Skin epidermis (tissue), 12 donors: ENCODE data around the gene BEGAIN.

Experiments
- H3K27ac ChIP-seq, 21 experiments: fragments of 200-600 bp; sonication (generic) in 11 of 21; one replicate each; pipeline ENCODE4 v1.5.0; 2020; ENCODE audit warnings: mild to moderate bottlenecking in 3 of 21, inconsistent platforms in 2 of 21, moderate library complexity in 2 of 21
- H3K4me3 ChIP-seq, 7 experiments: fragments of 200-600 bp; sonication (generic) in 2 of 7; one replicate each; pipeline ENCODE4 v1.5.0; 2020; ENCODE audit warnings: inconsistent platforms in 2 of 7, mild to moderate bottlenecking in 2 of 7, moderate library complexity in 1 of 7

Gene BEGAIN

GRCh38 chr14:100586153-100586402 is 1.1 kb downstream of the BEGAIN start:
- peak overlapping the region in 5 of 7 experiments; percentile 36 to 53 (median 43) for H3K4me3 ChIP-seq
- H3K27ac ChIP-seq: no peak overlapping the region

- no peak overlapping the region for H3K27ac ChIP-seq
- no peak overlapping the region for H3K4me3 ChIP-seq
These were observed 1.6 kb downstream of the BEGAIN start for GRCh38 chr14:100585448-100586152.

DNA sequence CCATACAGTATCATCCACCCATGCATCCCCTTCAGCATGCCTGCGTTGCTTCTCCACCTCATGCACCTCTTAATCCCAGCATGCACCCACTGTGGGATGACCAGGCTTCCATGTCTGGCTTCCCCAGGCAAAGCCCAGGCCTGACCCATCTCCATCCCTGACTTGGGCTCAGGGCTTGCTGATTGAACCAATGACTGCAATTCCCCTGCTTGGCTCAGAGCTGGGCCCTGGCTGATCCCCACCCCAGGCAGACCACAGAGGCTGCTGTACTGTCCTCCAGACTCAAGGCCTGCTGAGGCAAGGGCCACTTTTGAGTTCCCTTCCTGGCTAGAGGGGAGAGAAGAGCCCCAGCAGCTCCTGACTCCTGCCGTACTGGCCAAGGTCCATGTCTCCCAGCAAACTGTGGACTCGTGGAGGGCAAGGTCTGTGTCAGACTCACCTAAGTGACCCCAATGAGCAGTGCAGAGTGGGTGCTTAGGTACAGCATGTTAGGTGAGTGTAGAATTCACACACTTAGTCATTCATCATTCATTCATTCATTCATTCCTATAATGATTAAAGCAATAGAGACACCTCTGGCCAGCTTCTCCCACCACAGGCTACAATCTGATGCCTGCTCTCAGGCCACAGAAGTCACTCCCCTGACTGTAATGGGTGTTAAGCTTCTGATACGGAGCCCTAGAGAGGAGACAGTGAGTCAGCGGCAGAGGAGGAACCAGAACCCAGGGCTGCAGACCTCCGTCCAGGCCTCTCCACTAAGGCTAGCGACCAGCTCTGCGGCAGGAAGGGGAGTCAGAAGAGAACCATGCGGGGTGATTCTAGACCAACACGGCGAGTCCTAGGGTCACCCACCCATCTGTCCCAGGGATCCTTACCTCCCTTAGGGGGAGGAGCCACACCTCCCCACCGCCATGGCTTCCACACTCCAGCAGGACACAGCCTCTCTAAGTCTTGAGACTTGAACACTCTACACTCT is 2.9 kb downstream of the BEGAIN start:
- no peak overlapping the region for H3K27ac ChIP-seq
- no peak overlapping the region for H3K4me3 ChIP-seq

DNA sequence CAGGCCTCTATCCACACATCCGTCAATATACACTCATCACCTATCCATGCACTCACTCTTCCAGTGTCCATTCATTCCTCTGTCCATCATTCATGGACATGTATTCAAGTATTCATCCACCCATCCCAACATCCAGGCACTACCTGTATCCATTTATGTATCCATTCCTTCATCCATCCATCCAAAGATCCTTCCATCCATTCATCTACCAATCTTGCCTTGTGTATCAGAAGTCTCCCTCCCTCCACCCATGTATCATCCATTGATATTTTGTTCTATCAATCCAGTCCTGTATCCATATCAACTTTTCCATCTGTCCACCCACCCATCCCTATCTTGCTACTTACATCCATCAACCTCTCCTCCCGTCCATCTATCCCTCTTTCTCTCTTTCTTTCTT is 4.0 kb downstream of the BEGAIN start:
- Histone ChIP-seq H3K4me3 (no peak overlapping the region), H3K27ac (no peak overlapping the region)

DNA sequence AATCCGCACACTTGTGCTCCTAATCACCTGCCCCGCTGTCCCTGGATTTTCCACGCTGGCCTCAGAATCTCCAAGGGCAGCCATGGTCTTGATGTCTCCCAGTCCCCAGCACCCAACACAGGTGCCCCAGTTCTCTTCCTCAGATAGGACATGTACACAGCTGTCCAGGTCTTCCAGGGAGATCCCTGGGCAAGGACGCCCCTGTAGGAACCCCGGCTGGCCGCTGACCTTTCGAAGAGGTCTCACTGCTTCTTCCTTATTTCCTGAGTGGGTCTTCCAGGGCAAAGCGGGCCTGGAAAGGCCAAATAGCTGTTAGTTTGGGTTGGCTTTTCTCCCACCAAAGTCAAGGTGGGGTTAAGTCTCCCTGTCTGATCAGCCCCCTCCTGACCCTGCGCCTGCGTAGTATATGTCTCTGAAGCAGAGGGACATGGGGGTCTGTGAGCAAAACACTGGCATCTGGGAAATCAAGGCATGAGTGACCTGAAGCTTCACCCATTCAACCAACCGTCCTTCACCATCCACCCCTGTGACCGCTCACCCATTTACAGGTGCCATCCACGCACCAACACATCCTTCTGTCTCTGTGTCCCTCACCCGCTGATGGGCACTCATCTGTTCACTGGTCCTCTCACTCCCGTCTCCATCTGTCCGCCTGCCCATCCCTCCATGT is 4.6 kb downstream of the BEGAIN start:
- Histone ChIP-seq H3K27ac (no peak overlapping the region), H3K4me3 (no peak overlapping the region)

DNA sequence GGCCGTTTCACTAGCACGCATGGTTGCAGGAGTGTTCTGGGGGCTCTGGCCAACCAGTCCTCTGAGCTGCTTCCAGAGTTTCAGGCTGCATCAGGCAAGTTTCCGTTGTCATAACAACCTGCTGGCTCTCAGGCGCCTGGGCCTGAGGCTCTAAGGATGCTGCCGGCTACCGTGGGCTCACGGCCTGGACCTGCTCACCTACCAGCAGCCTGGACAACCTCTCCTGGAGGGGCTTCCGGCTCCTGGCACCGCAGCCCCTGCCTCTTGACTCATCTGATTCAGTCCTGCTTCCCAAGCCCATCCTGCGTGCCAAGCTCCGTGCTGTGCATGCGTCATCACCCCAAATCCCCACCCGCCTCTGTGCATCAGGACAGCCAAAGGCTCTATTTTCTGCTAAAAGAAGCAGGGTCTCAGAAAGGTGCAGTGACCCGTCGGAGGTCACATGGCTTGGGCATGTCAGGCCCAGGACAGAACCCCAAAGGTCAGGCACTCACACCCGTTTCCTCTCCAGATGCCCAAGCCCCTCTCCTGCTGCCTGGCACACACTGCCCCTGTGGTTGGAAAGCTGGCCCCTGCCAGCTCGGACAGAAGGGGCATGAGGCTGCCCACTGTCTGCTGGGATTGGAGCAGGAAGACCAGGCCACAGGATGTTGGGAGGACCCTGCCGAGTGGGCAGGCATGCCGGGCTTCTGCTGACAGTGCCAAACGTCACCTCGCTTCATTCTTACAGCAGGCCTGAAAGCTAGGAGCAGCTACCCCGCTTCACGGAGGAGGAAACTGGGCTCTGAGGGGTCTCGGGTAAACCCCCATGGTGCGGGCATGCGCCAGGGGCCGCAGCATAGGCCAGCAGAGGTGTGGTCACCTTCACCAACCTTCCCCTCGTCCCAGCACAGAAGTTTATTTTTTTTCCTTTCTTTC is 5.7 kb downstream of the BEGAIN start:
- H3K4me3 ChIP-seq: no peak overlapping the region

GRCh38 chr14:100580316-100581227 is 6.6 kb downstream of the BEGAIN start:
- Histone ChIP-seq H3K27ac (no peak overlapping the region), H3K4me3 (no peak overlapping the region)

More for the DNA sequence above, 5.7 kb downstream of the BEGAIN start:
- no peak overlapping the region for H3K27ac ChIP-seq

GRCh38 chr14:100578552-100578951 is 8.7 kb downstream of the BEGAIN start:
- Histone ChIP-seq H3K27ac (no peak overlapping the region), H3K4me3 (no peak overlapping the region)

DNA sequence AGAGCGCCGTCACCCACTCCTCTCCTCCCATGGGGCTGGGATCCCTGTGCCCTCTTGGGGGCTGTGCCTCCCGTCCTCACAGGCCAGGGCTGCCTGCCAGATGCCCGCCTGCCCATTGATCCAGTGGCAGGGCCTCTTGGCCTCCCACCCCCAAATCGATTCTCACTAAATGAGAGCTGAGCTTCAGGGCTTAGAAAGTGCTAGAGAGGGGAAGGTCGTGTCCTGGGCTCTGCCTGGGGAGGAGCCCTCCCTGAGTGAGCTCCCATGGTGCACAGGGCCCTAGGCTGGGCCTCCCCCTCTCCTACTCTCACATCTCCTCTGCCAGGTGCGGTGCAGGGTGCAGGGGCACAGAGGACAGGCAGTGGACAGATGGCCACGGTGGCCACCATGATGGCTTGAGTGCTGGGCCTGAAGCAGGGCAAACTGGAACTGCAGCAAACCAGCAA is 9.2 kb downstream of the BEGAIN start:
- no peak overlapping the region for H3K4me3 ChIP-seq
- H3K27ac ChIP-seq: no peak overlapping the region

DNA sequence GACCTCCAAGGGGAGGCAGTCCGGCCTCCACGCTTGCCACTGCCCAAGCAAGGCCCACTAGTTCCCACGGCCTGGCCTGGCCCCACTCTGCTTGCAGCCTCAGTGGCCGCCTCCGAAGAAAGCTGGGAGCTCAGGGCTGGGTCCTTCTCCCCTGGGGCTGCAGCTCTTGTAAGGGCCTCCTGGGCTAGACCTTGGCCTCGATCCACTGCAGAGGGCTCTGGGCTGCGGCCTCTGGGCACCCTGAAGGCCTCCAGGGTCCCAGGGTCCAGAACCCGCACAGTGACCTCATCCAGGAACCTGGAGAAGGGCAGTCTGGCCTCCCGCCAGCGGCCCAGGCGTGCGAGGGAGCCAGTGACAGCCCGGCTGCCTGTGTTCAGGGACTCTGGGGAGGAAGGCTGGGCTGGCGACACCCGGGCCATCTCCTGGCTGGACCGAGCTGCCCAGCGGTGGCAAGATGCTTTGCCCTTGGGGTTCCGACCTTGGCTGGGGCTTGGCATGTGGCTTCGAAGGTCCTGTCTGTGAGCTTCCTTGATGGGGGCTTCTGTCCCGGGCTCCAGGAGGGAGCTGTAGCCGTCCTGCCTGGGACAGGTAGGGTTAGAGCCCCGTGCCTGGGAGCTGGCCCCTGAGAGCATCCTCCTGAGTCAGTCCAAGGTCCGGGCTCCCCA is 9.8 kb downstream of the BEGAIN start:
- no peak overlapping the region for H3K27ac ChIP-seq
- no peak overlapping the region for H3K4me3 ChIP-seq

DNA sequence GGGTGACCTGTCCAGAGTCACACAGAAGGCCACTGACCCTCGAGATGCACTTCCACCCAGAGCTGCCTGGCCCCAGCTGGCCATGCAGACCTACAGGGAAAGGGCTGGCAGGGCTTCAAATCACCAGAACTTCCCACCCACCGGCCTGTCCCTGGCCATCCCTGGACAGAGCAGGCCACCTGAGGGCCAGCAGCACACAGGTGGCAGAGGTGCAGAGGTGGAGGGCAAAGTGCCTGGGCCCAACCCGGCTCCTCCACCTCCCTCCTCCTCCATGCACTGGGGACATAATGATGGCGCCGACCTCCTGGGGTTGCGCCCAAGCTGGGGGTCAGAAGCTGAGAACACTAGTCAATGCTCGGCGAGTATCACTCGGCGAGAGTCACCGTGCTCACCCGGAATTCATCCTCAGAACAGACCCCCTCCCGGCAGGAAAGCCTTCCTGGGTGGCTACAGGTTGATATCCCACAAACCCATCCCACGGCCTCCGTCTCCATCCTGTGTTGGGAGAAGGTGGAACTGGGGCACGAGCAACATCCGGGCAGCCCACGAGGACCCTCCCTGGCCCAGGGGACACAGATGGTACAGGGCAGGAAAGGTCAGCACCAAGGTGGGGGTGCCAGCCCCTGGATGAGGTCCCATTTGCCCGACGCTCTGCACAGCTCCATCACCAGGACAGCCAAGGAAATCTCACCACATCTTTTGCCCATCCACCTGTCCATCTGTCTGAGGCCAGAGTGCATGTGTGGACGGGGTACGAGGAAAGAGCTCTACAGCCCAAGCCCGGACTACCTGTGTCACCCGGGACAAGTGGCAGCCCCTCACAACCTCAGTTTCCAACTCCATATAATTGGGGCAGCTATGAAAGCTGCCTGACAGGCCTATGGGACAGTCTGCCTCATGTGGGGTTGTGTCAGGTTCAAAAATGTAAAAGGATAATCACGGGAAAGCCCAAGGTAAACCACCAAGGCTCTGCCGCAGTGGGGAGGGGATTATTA is 10.8 kb downstream of the BEGAIN start:
- H3K27ac ChIP-seq: no peak overlapping the region
- H3K4me3 ChIP-seq: no peak overlapping the region

- no peak overlapping the region for H3K4me3 ChIP-seq
- no peak overlapping the region for H3K27ac ChIP-seq
These were observed 11.8 kb downstream of the BEGAIN start for GRCh38 chr14:100575266-100575995.

GRCh38 chr14:100574642-100575031 is 12.6 kb downstream of the BEGAIN start:
- Histone ChIP-seq H3K4me3 (no peak overlapping the region), H3K27ac (no peak overlapping the region)

DNA sequence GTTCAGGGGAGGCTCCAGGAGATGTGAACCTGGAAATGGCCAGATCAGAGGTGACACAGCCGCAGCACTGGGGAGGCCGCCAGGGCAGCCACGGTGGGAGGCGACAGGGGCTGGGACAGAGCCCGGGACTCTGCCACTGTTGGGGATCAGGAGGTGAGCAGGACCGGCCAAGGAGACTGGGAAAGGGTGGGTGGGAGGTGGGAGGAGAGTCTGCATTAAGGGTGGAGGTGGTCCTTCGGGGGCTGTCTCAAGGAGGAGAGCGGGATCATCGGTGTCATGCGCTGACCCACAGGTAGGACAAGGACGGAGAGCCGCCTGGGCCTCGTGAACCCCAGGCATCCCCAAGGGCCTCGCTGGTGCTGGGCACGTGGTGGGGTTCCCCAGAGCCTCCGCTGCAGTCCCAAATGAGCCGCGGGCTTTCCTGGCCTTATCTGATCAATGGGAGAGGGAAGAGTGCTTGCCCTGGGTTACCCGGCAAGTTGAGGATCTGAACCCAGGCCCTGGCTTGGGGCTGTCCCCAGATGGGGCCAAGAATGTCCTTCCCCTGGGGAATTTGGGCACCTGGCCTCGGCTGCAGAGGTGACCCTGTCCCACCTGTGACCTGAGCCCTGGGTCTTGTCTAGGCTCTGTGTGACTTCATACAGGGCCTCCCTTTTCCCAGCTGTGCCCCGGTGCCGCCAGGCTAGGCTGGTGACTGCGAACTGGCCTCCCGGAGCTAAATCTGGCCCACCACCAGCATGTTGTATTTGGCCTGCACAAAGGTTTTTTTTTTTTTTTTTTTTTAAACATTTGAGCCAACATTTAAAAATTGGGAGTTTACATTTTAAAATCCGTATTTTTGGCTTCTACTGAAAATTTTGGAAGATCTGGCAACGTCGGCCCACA is 13.2 kb downstream of the BEGAIN start:
- H3K27ac ChIP-seq: no peak overlapping the region
- H3K4me3 ChIP-seq: no peak overlapping the region

GRCh38 chr14:100573002-100573756 is 14.0 kb downstream of the BEGAIN start:
- no peak overlapping the region for H3K4me3 ChIP-seq
- no peak overlapping the region for H3K27ac ChIP-seq
